ENCODE data around the gene CHCHD6.

The CHCHD6 gene

DNA sequence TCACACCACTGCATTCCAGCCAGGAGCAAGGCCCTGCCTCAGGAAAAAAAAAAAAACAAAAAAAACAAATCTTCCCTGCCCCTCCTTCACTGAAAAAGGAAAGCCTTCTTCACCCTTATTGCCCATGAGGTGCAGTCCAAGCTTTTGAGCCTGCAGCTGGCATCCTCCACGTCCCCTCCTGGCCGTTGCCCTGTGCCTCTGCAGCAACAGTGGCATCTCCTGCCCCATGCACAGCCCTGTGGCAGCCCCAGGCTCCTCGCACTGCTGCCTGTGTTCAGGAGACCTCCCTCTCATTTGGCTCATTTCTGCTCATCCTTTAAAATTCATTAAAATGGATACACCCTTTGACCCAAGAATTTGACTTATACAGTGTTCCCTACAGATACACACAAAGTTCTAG lies 206.2 kb downstream of the CHCHD6 start:
- TF ChIP-seq, protein P1, sequence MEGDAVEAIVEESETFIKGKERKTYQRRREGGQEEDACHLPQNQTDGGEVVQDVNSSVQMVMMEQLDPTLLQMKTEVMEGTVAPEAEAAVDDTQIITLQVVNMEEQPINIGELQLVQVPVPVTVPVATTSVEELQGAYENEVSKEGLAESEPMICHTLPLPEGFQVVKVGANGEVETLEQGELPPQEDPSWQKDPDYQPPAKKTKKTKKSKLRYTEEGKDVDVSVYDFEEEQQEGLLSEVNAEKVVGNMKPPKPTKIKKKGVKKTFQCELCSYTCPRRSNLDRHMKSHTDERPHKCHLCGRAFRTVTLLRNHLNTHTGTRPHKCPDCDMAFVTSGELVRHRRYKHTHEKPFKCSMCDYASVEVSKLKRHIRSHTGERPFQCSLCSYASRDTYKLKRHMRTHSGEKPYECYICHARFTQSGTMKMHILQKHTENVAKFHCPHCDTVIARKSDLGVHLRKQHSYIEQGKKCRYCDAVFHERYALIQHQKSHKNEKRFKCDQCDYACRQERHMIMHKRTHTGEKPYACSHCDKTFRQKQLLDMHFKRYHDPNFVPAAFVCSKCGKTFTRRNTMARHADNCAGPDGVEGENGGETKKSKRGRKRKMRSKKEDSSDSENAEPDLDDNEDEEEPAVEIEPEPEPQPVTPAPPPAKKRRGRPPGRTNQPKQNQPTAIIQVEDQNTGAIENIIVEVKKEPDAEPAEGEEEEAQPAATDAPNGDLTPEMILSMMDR (IDR thresholded peaks at IDR 0.05; ENCODE audit: extremely low read depth, missing control alignments) = no peak
- no peak for DNase-seq (ENCODE audit: low spot score)

DNA sequence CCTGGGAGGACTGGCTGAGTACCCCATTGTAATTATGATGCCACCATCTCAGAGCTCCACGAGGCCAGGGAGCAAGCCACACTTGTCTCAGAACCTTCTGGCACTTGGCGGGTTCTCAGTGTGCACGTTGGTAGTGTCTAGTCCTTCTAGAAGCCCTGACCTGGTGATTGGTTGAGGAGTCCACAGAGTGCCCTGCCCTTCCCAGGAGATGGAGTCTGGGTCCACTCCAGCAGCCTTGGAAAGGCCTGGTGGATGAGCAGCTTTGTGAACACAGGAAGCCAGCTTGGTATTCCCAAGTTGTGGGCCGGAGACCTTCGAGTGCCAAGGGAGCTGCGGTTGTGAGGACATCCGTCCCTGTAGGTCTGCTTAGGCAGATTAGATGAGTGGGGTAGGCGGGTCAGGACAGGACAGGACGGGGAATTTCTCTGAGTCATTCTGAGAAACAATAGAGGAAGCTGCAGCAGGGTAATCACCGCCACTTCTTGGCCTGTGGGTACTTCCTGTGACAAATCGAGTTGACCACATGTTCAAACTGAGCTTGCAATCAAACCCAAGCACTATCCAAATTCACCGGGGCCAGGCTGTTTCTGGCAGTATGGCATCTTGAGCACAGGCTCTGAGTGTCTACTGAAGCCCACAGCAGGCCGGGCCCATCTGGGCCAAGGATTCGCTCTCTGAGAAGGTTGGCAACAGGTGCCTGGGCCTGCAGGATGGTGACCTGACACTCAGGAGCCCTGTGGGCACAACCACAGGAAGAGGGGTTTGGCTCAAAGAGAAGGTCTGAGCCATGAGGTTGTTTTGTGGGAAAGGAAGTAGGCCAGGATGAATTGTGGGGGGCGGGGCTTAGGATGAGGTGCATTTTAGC lies 207.4 kb downstream of the CHCHD6 start:
- TF ChIP-seq, protein P1 (IDR thresholded peaks at IDR 0.05; ENCODE audit: extremely low read depth, missing control alignments) = no peak
- peak; percentile 88 for DNase-seq (ENCODE audit: low spot score)

GRCh38 chr3:126912027-126912422 lies 208.0 kb downstream of the CHCHD6 start:
- DNase-seq (ENCODE audit: low spot score) = no peak
- TF ChIP-seq, protein P1 (IDR thresholded peaks at IDR 0.05; ENCODE audit: extremely low read depth, missing control alignments) = no peak

GRCh38 chr3:126912491-126913195 lies 208.6 kb downstream of the CHCHD6 start:
- no peak for DNase-seq (ENCODE audit: low spot score)
- TF ChIP-seq, protein P1 (IDR thresholded peaks at IDR 0.05; ENCODE audit: extremely low read depth, missing control alignments) = no peak

- TF ChIP-seq, protein P1 (IDR thresholded peaks at IDR 0.05; ENCODE audit: extremely low read depth, missing control alignments) = no peak
- DNase-seq (ENCODE audit: low spot score) = no peak
Observed at GRCh38 chr3:126913524-126913923, 209.5 kb downstream of the CHCHD6 start.

GRCh38 chr3:126914226-126914625 lies 210.2 kb downstream of the CHCHD6 start:
- no peak for DNase-seq (ENCODE audit: low spot score)
- TF ChIP-seq, protein P1 (IDR thresholded peaks at IDR 0.05; ENCODE audit: extremely low read depth, missing control alignments) = no peak

DNA sequence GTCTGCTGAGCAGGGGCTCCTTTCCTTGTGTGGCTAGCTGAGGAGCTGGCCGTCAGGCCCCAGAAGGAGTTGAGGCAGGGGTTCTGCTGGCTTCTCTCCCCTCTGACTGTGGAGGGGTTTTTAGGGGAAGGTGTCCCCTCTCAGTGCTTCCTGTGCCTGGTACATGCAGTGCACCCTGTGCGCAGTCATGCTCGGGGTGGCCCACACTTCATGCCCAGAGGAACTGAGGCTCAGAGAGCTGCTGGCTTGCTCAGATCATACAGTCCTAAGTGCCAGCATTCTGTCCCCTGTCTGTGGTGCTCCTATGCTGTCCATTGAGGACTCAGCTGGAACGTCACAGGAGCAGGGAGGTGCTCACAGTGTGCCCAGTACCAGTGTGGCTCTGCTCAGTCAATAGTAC lies 211.0 kb downstream of the CHCHD6 start:
- DNase-seq (ENCODE audit: low spot score) = no peak
- TF ChIP-seq, protein P1 (IDR thresholded peaks at IDR 0.05; ENCODE audit: extremely low read depth, missing control alignments) = no peak

Data from GM20000 (cell line).